HS-27A (cell line): ENCODE measurements around the gene ARID3C.
"Not testable (repeated sequence)": the region's sequence is repeated elsewhere in the genome, so short reads cannot be mapped to it uniquely, and the experiment has no call there.

Source experiments
- DNase-seq: peaks from one replicate; pipeline ENCODE4 v3.0.0-alpha.2; 2012; ENCODE audit warnings: low read depth, missing footprints

The ARID3C gene

GRCh38 chr9:34651876-34652601 lies 23.2 kb upstream of the ARID3C start, which contains the start of gene IL11RA:
IL11RA (plus strand) TSS chr9:34652185; CDS start chr9:34655218, 3,033 bp downstream.
- DNase-seq: peak; percentile 82

DNA sequence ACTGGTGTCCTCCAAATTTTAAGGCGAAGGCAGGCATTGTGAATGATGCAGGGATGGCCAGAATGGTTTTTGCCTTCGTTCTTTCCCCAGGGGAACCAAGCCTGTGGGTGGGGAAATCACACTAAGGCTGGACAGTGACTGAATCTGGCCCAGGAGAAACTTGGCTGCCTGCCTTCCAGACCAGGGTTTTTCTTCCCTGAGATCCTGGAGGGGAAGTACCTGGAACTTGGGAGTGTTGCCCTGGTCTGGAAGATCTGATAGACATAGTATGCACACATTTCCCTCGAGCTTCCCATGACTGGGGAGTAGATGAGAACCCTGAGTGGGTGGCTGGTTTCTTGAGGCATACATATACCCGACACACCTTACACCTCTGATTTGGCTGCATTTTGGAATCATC lies 22.5 kb upstream of the ARID3C start:
- DNase-seq: no peak

- no peak for DNase-seq
These were observed 21.9 kb upstream of the ARID3C start for GRCh38 chr9:34650816-34651215.

GRCh38 chr9:34648673-34649072 lies 19.8 kb upstream of the ARID3C start:
- no peak for DNase-seq

GRCh38 chr9:34647651-34648050 lies 18.8 kb upstream of the ARID3C start:
- DNase-seq: no peak

GRCh38 chr9:34647084-34647403 lies 18.2 kb upstream of the ARID3C start:
- no peak for DNase-seq

DNA sequence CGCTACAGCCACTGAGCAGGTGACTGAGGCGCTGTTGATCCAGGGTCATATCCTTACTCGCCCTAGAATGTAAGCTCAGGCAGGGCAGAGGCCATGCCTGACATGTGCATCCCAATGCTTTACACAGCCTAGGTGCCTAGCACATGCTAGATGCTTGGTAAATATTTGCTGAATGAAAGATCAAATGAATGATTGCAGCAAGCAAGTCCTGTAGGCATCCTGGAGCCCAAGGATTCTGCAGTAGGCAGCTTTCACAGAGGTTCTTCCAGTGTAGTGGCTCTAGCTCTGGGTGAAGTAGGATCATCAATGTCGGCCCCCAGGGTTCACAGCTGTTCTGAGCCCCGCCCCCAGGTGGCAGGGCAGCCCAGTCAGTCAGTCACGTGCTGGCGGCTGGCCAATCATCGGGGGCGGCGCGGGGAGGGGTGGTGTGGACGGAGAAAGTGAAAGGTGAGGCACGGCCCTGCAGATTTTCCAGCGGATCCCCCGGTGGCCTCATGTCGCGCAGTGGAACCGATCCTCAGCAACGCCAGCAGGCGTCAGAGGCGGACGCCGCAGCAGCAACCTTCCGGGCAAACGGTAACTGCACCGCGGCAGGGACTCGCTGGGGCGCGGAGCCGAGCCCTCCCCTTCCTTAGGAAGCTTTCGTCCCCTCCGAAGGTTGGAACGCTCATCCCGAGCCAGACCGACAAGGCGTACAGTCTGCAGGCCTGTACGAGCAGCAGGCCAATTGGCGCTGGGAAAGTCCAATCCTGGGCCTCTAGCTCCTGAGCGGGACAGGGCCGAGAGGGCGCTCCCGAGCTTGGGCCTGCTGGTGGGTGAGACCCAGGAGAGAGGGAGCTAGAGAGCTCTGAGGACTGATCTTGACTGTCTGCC lies 17.6 kb upstream of the ARID3C start, which contains the start of gene GALT:
Gene GALT (plus strand): TSS at position 465 of the 873 bp plus-strand sequence. CDS start 30 bp downstream, at position 495.
- peak; percentile 69 for DNase-seq

- no peak for DNase-seq
These were observed 16.0 kb upstream of the ARID3C start for GRCh38 chr9:34644766-34645314.

GRCh38 chr9:34642679-34643078 lies 13.8 kb upstream of the ARID3C start:
- DNase-seq: no peak

DNA sequence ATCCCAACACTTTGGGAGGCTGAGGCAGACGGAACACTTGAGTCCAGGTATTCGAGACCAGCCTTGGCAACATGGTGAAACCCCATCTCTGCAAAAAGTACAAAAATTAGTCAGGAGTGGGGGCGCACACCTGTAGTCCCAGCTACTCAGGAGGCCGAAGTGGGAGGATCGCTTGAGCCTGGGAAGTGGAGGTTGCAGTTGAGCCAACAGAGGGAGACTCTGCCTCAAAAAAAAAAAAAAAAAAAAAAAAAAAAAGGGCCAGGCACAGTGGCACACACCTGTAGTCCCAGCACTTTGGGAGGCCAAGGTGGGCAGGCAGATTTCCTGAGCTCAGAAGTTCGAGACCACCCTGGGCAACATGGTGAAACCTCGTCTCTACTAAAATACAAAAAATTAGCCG lies 10.5 kb upstream of the ARID3C start:
- not testable (repeated sequence) for DNase-seq

DNA sequence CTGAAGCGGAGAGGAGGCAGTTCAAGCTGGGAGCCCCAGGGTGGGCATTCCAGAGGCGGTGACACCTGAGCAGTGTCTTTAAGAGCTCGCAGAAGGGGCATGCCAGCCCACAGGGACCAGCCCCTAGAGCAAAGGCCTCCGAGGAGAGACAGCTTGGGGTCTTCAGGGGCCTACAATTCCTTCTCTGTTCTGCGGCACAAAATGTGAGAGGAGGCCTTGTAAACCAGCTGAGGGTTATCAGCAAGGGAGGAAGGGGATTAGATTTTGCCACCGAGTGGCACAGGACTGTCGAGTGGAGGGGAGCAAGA lies 9.2 kb upstream of the ARID3C start:
- DNase-seq: no peak

DNA sequence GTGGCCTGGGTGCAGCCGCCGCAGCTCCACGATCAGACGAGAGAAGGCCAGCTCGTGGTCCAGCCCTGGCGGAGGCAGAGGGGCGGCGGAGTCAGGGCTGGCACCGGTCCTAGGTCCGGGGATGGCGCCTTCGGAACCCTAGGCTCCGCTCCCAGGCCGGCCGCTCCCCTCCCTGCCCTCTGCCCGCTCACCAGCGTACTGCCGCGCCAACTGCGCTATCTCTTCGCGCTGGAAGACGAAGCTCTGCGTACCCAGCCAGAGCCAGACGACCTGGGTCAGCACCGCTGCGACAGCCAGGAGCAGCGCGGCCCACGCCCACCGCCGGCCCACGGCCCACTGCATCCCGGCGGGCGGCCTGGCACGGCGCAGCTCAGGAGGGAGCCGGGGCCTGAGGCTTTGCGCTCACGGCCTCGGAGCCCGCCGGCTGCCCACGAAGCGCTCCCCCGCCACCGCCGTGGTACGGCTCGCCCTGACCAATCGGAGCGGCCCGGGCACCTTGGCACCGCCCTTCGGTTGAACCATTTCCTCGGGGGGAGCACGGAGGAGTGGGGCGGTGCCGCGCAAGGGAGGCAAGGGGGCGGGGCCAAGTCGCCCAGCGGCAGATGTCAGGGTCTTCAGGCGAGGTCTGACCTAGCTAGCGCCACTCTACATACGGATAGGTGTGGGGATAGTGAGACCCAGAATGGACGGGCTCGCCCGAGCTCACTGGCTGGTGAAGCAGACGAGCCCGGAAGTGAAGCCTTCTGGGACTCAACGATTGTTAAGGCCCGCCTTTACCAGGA lies 8.7 kb upstream of the ARID3C start, which contains the start of gene SIGMAR1:
Gene SIGMAR1 (minus strand): TSS at position 432 of the 782 bp plus-strand sequence. CDS start 90 bp downstream, at position 342.
- DNase-seq: peak; percentile 83

- DNase-seq: no peak
These were observed 8.0 kb upstream of the ARID3C start for GRCh38 chr9:34636791-34637355.

DNA sequence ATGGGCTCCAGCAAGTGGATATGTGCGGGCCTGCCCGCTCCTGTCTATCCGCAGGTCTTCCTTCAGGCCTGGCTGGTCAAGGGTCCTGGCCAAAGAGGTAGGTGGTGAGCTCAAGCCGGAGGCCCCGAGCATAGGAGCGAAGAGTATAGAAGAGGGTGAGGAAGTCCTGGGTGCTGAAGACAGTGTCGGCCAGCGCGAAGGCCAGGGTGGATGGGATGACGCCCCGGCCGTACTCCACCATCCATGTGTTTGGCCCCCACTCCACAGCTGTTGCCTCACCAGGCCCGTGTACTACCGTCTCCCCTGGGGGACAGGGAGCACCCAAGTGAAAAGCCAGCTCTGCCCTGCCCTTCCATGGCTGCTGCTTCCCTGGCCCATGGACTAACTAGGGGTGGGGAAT lies 6.7 kb upstream of the ARID3C start:
- no peak for DNase-seq

DNA sequence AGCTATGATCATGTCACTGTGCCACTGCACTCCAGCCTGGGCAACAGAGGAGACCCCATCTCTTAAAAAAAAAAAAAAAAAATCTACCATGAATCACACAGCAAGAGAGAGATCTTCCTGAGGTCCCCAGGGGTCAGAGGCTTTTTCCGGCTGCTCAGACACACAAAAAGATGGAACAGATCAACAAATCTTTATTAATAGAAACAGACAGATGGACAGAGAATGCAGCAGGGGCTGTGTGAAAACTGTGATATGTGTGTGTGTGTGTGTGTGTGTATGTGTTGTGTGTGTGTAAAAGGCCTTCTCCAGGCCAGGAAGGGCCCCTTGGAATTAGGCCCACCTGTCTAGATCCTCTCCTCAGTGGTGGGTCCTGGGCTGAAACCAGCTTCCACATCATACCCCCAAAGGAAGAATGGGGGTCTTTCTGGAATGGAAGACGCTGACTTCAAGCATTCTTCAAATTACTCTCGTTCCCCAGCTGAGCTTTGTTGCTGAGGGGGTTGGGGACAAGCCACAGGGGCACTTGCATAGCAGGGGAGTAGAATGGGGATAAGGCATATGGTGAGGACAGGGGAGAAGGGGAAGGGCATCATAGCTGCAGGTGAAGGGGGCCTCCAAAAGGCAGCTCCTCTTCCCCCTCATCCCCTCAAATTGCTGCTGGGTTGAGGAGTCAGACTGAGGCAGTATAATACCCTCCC lies 5.8 kb upstream of the ARID3C start:
- DNase-seq: no peak

- no peak for DNase-seq
These were observed 5.1 kb upstream of the ARID3C start for GRCh38 chr9:34633851-34634550.

DNA sequence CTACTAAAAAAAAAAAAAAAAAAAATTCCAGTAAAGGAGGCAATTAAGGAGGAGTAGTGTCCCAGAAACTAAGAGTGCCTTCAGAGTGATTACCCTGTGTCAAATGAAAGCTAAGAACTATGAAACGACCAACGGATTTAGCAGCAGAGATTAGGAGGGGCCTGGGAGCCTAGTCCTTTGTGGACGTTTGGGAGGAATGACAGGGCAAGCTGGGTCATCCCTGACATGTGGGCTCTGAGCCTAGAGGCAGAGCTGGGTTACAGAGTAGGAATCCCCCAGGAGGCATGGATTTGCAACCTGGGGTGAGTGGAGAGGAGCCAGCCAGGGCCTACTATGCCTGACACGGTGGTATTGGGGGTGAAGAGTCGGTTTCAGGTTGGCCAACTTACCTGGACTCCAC lies 4.3 kb upstream of the ARID3C start:
- DNase-seq: no peak

DNA sequence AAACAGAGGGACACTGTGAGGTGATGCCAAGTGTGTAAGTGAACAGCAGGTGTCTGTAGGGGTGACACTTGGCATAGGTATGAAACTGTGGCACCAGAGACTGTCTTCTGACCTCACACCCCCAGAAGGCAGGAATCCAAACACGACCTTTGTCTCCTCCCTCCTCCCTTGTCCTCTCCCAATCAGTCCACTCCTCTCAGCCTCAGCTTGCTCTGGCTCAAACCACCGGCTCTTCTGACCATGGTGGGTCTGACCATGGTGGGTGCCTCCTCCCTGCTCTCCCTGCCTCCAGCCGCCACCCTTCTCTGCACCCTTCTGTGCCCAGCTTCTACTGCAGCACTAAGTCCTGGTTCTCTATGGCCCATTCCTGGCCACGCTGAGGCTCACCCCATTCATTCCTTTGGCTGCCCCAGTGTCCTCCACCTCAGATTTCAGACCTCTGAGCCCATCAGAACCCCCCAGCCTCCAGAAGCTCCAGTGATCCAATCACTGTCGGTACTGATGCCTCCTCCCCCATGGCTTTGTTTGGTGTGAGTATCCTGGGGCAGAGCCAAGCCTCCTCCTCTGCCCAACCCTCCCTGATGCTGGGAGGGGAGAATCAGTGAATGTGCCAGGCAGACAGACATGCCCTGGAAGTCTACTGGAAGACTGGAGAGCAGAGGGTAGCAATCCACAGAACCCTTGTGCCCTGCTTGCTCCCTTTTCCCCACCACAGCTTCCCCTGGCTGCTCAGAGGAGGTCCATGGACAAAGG lies 1.7 kb upstream of the ARID3C start:
- no peak for DNase-seq

GRCh38 chr9:34629491-34629808 lies 584 bp upstream of the ARID3C start:
- DNase-seq: no peak
